HFFc6 (cell line): ENCODE measurements around the gene RHO. TPM values are rescaled to one million over a fixed set of nuclear protein-coding genes. Genes with fewer than 3 reads are reported as not detected.

Experiments
- DNase-seq: peaks from one replicate; pipeline ENCODE4 v3.0.0-alpha.2; 2018
- H3K27ac Mint-ChIP-seq: 2 replicates; pipeline ENCODE4 v1.8.0; 2020; ENCODE audit warnings: mild to moderate bottlenecking, mixed read lengths
- H3K27me3 Mint-ChIP-seq: 2 replicates; pipeline ENCODE4 v1.8.0; 2021; ENCODE audit warnings: mild to moderate bottlenecking, moderate library complexity, mixed read lengths; ENCODE audit not compliant: insufficient read depth
- H3K36me3 Mint-ChIP-seq: 2 replicates; pipeline ENCODE4 v1.8.0; 2021; ENCODE audit warnings: low read depth, mixed read lengths
- H3K4me1 Mint-ChIP-seq: 2 replicates; pipeline ENCODE4 v1.8.0; 2020; ENCODE audit warnings: low read depth, mixed read lengths
- H3K4me3 Mint-ChIP-seq: 2 replicates; pipeline ENCODE4 v1.8.0; 2020; ENCODE audit warnings: mild to moderate bottlenecking, moderate library complexity, mixed read lengths
- H3K9me3 Mint-ChIP-seq: 2 replicates; pipeline ENCODE4 v1.8.0; 2020; ENCODE audit warnings: mild to moderate bottlenecking, mixed read lengths
- CTCF ChIP-seq: fragments of 200-600 bp; sonication (generic); IDR thresholded peaks from 2 replicates; pipeline ENCODE4 v1.5.0; 2021; ENCODE audit warnings: antibody characterized with exemption, mild to moderate bottlenecking
- total RNA-seq, 6 experiments: library from RNA; stranded (reverse); fragmentation: NEBNext Ultra II Directional; extraction: Animal tissue kit (Norgen Biotek cat#: 25700); gene quantifications; 2 replicates in 1 of 6; 3 replicates in 5 of 6; pipeline ENCODE4 v1.2.3, GENCODE V29; 2021

Gene RHO
- total RNA-seq, 6 experiments from 2014 or later, result not detected

- H3K4me3 Mint-ChIP-seq, result no peak overlapping the region
- no peak for DNase-seq
- peaks cover 2% of the 10 kb centered on the region; the same call in 1 of the 2 replicates for H3K27me3 Mint-ChIP-seq
- H3K27ac Mint-ChIP-seq, result no peak overlapping the region
- peaks cover 27% of the 10 kb centered on the region for H3K4me1 Mint-ChIP-seq
- H3K36me3 Mint-ChIP-seq, result peaks cover 15% of the 10 kb centered on the region; the same call in 1 of the 2 replicates
- TF ChIP-seq CTCF, result no peak
- no peaks in the 10 kb centered on the region for H3K9me3 Mint-ChIP-seq
Measured at GRCh38 chr3:129563850-129564535, 35.6 kb downstream of the RHO start.

- Mint-ChIP-seq H3K4me3 (no peak overlapping the region), H3K9me3 (no peaks in the 10 kb centered on the region), H3K27ac (peak overlapping the region; percentile 13; the same call in 1 of the 2 replicates), H3K36me3 (peaks cover 12% of the 10 kb centered on the region; the same call in 1 of the 2 replicates), H3K4me1 (peaks cover 15% of the 10 kb centered on the region), H3K27me3 (peaks cover 2% of the 10 kb centered on the region; the same call in 1 of the 2 replicates)
- TF ChIP-seq CTCF, result no peak
- DNase-seq, result no peak
Measured at GRCh38 chr3:129564981-129565644, 36.7 kb downstream of the RHO start.

- no peaks in the 10 kb centered on the region for H3K9me3 Mint-ChIP-seq
- no peak for TF ChIP-seq CTCF
- H3K4me1 Mint-ChIP-seq, result peaks cover 7% of the 10 kb centered on the region
- H3K27ac Mint-ChIP-seq, result no peak overlapping the region
- no peak overlapping the region for H3K4me3 Mint-ChIP-seq
- peaks cover 12% of the 10 kb centered on the region; the same call in 1 of the 2 replicates for H3K36me3 Mint-ChIP-seq
- no peak for DNase-seq
- H3K27me3 Mint-ChIP-seq, result peaks cover 2% of the 10 kb centered on the region; the same call in 1 of the 2 replicates
Measured at GRCh38 chr3:129565902-129566301, 37.5 kb downstream of the RHO start.

GRCh38 chr3:129567176-129567705 is 38.8 kb downstream of the RHO start:
- Mint-ChIP-seq H3K4me1 (0 out of 2 replicates have a peak, but pooled peaks cover 5% of the 10 kb centered on the region), H3K27ac (no peak overlapping the region), H3K4me3 (no peak overlapping the region), H3K27me3 (peaks cover 2% of the 10 kb centered on the region), H3K36me3 (peaks cover 12% of the 10 kb centered on the region; the same call in 1 of the 2 replicates), H3K9me3 (no peaks in the 10 kb centered on the region)
- no peak for DNase-seq
- no peak for TF ChIP-seq CTCF

GRCh38 chr3:129567939-129568338 is 39.5 kb downstream of the RHO start:
- H3K27me3 Mint-ChIP-seq, result peaks cover 2% of the 10 kb centered on the region
- DNase-seq, result no peak
- H3K36me3 Mint-ChIP-seq, result peaks cover 11% of the 10 kb centered on the region; the same call in 1 of the 2 replicates
- H3K27ac Mint-ChIP-seq, result no peak overlapping the region
- no peak overlapping the region for H3K4me3 Mint-ChIP-seq
- no peaks in the 10 kb centered on the region for H3K9me3 Mint-ChIP-seq
- H3K4me1 Mint-ChIP-seq, result 0 out of 2 replicates have a peak, but pooled peaks cover 5% of the 10 kb centered on the region
- TF ChIP-seq CTCF, result no peak
